Small intestine (tissue), 7 donors: ENCODE measurements around the gene DOC2A. TPM values are rescaled to one million over a fixed set of nuclear protein-coding genes. Genes with fewer than 3 reads are reported as not detected.
A peak's percentile ranks its signal among the peaks of the same experiment; 100 is the strongest.

Source experiments
- DNase-seq, 2 donors: peaks; one replicate each; pipeline versions ENCODE4 v3.0.0 to v3.0.0-alpha.2; 2013
- FAIRE-seq: peaks from 2 replicates; lab custom pipeline; 2012; peaks lifted over from hg19 to GRCh38; lab: Jason Lieb, UNC
- H3K27ac ChIP-seq, 3 donors: one replicate each; pipeline ENCODE4 v1.5.1; 2013; ENCODE audit warnings: low read length in 2 of 3, mild to moderate bottlenecking in 2 of 3, control low read depth in 1 of 3, inconsistent platforms in 1 of 3, low read depth in 1 of 3, moderate library complexity in 1 of 3
- H3K27me3 ChIP-seq, 3 donors: one replicate each; pipeline ENCODE4 v1.6.1; 2013; ENCODE audit warnings: low read length in 3 of 3, inconsistent platforms in 1 of 3; ENCODE audit not compliant: control insufficient read depth in 3 of 3, insufficient read depth in 3 of 3
- H3K36me3 ChIP-seq, 3 donors: one replicate each; pipeline ENCODE4 v1.6.1; 2013; ENCODE audit warnings: low read length in 3 of 3, inconsistent platforms in 1 of 3, low read depth in 1 of 3, mild to moderate bottlenecking in 1 of 3, moderate library complexity in 1 of 3; ENCODE audit not compliant: control insufficient read depth in 3 of 3, insufficient read depth in 2 of 3
- H3K4me1 ChIP-seq, 3 donors: one replicate each; pipeline ENCODE4 v1.6.1; 2013; ENCODE audit warnings: low read length in 2 of 3, inconsistent platforms in 1 of 3, low read depth in 1 of 3, mild to moderate bottlenecking in 1 of 3, moderate library complexity in 1 of 3; ENCODE audit not compliant: control insufficient read depth in 3 of 3, insufficient read depth in 2 of 3
- H3K4me3 ChIP-seq, 3 donors: one replicate each; pipeline ENCODE4 v1.5.1; 2013; ENCODE audit warnings: low read length in 3 of 3, control low read depth in 1 of 3, inconsistent platforms in 1 of 3, low read depth in 1 of 3, mild to moderate bottlenecking in 1 of 3, moderate library complexity in 1 of 3
- H3K9me3 ChIP-seq, 2 donors: one replicate each; pipeline ENCODE4 v1.6.1; 2013; ENCODE audit warnings: low read depth in 1 of 2, low read length in 1 of 2; ENCODE audit not compliant: control insufficient read depth in 2 of 2, insufficient read depth in 1 of 2
- WGBS, 3 donors: extraction: QIAGEN DNeasy Blood & Tissue Kit; methylation state at CpG; one replicate each; pipeline ENCODE4 v1.1.7; 2013; 5-methylcytosine and 5-hydroxymethylcytosine counted together
- polyA plus RNA-seq, 4 donors: library from polyadenylated mRNA; stranded (reverse) in 3 of 4; unstranded in 1 of 4; fragments of 200-250 nt in 3 of 4; fragments of 120-200 nt in 1 of 4; gene quantifications; one replicate each; pipeline versions ENCODE4 v1.2.1 to v1.2.3, GENCODE V29; 2013
- donor health status: healthy with polysubstance abuse.
- donor health status: control.
- donor health status: control.
- donor health status: Bipolar disorder and iron deficiency.
- donor health status: healthy.

Gene DOC2A
- polyA plus RNA-seq, 4 donors: 1.3 to 4.6 (median 1.6) TPM; not detected in 1

DNA sequence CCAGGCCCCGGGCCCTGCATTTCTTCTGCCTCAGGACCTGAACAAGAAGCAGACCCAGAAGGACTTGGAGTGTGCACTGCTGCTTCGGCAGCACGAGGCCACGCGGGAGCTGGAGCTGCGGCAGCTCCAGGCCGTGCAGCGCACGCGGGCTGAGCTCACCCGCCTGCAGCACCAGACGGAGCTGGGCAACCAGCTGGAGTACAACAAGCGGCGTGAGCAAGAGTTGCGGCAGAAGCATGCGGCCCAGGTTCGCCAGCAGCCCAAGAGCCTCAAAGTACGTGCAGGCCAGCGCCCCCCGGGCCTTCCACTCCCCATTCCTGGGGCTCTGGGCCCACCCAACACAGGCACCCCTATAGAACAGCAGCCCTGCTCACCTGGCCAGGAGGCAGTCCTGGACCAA, 24.6 kb downstream of the DOC2A start:
- no peak overlapping the region for H3K27ac ChIP-seq
- no peak for FAIRE-seq
- no peak overlapping the region for H3K4me3 ChIP-seq
- no peaks in the 10 kb centered on the region for H3K4me1 ChIP-seq
- no peak for DNase-seq
- WGBS, 3 donors: 93 to 96% (median 96%) methylated on average over 20 of the region's 20 CpGs
- H3K9me3 ChIP-seq: no peaks in the 10 kb centered on the region
- no peaks in the 10 kb centered on the region for H3K27me3 ChIP-seq
- H3K36me3 ChIP-seq: peaks cover 31 to 93% (median 51%) of the 10 kb centered on the region in 3 donors

DNA sequence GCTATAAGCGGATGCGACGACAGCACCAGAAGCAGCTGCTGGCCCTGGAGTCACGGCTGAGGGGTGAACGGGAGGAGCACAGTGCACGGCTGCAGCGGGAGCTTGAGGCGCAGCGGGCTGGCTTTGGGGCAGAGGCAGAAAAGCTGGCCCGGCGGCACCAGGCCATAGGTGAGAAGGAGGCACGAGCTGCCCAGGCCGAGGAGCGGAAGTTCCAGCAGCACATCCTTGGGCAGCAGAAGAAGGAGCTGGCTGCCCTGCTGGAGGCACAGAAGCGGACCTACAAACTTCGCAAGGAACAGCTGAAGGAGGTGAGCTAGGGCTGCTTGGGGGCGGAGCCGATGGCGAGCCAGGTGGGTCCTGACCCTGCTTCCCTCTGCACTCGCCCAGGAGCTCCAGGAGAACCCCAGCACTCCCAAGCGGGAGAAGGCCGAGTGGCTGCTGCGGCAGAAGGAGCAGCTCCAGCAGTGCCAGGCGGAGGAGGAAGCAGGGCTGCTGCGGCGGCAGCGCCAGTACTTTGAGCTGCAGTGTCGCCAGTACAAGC, 25.5 kb downstream of the DOC2A start:
- Histone ChIP-seq H3K9me3 (no peaks in the 10 kb centered on the region), H3K4me1 (no peaks in the 10 kb centered on the region), H3K27me3 (no peaks in the 10 kb centered on the region), H3K4me3 (no peak overlapping the region), H3K36me3 (peaks cover 30 to 86% (median 50%) of the 10 kb centered on the region in 3 donors), H3K27ac (no peak overlapping the region)
- WGBS, 3 donors: 94 to 98% (median 94%) methylated on average over 27 to 28 of the region's 28 CpGs
- FAIRE-seq (no peak), DNase-seq (no peak)

DNA sequence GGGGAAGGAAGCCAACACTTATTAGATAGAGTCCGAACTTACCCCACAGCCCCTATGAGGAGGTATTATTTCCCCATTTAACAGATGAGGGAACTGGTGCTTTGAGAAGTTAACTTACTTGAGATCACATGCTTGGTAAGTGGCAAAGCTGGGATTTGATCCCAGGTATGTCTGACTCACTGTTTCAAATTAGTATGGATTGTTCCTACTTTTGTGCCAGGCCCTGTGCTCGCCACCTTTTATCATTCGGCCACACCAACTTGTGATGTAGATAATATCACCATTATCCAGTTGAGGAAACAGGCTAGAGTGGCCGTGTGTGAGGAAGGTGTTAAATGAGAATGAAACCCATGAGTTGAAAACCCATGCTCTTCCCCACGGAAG, 26.1 kb downstream of the DOC2A start:
- FAIRE-seq: no peak
- Histone ChIP-seq H3K9me3 (no peaks in the 10 kb centered on the region), H3K27me3 (no peaks in the 10 kb centered on the region), H3K4me1 (no peaks in the 10 kb centered on the region), H3K4me3 (no peak overlapping the region), H3K36me3 (peaks cover 30 to 92% (median 52%) of the 10 kb centered on the region in 3 donors), H3K27ac (no peak overlapping the region)
- 89 to 94% (median 94%) methylated on average over 5 of the region's 5 CpGs for WGBS, 3 donors
- no peak for DNase-seq

DNA sequence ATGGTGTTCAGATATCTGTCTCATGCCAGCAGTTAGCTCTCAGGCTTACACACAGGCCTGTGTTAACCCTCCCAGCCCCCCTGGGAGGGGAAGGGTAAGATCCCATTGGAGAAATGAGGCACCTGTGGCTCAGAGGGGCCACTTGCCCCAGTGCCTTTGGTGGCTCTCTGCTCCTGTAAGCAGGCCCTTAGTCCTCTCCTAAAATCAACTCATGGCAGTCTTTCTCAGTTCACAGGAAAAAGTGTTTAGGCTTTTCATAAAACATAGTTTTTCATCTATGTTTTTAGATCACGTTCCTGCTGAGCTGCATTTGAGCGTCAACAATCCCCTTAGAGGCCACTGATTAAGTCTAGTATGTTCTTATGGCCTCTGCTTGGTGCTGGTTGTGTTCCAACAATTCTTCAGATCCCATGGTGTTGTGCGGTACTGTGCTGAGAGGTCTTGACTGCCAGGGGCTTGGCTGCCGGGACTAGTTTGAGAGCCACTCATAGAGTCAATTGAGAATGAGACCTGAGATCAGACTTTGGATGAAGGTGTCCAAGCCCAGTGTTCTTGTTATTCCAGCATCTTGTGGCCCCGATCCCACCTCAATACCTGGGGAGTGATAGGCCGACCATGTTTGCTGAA, 26.6 kb downstream of the DOC2A start:
- FAIRE-seq (no peak), DNase-seq (no peak)
- Histone ChIP-seq H3K4me3 (no peak overlapping the region), H3K27me3 (no peaks in the 10 kb centered on the region), H3K9me3 (no peaks in the 10 kb centered on the region), H3K36me3 (peaks cover 30 to 91% (median 56%) of the 10 kb centered on the region in 3 donors), H3K4me1 (no peaks in the 10 kb centered on the region), H3K27ac (no peak overlapping the region)
- 85 to 95% (median 90%) methylated on average over 6 of the region's 6 CpGs for WGBS, 3 donors

DNA sequence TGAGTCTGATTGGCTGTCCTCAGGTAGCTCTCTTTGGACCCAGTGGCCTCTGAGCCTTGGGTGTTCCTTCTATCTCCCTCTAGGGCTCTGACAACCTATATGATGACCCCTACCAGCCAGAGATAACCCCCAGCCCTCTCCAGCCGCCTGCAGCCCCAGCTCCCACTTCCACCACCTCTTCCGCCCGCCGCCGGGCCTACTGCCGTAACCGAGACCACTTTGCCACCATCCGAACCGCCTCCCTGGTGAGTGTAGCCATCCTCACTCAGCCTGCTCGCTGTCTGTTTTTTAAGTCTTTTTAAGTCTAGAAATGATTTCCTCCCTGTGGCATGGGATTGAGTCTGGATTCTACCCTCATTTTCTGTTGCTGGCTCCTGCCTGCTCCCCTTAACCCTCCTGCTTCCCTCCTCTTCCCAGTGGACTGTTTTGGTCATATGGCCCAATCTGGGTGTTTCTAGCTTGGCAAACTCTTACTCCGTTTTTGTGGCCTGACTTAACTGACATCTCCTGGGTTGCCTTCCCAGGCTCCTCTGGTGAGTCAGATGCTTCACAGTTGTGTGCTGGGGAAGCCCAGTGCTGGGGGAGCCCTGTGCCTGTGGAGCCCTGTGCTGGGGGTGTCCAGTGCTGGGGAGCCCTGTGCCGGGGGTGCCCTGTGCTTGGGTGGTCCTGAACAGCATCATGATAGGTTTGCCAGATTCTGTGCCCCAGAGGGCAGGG, 27.2 kb downstream of the DOC2A start:
- Histone ChIP-seq H3K4me3 (no peak overlapping the region), H3K27me3 (no peaks in the 10 kb centered on the region), H3K4me1 (no peaks in the 10 kb centered on the region), H3K9me3 (no peaks in the 10 kb centered on the region), H3K27ac (no peak overlapping the region), H3K36me3 (peaks cover 32 to 91% (median 54%) of the 10 kb centered on the region in 3 donors)
- WGBS, 3 donors: 92 to 95% (median 92%) methylated on average over 12 of the region's 12 CpGs
- FAIRE-seq (no peak), DNase-seq (no peak)

DNA sequence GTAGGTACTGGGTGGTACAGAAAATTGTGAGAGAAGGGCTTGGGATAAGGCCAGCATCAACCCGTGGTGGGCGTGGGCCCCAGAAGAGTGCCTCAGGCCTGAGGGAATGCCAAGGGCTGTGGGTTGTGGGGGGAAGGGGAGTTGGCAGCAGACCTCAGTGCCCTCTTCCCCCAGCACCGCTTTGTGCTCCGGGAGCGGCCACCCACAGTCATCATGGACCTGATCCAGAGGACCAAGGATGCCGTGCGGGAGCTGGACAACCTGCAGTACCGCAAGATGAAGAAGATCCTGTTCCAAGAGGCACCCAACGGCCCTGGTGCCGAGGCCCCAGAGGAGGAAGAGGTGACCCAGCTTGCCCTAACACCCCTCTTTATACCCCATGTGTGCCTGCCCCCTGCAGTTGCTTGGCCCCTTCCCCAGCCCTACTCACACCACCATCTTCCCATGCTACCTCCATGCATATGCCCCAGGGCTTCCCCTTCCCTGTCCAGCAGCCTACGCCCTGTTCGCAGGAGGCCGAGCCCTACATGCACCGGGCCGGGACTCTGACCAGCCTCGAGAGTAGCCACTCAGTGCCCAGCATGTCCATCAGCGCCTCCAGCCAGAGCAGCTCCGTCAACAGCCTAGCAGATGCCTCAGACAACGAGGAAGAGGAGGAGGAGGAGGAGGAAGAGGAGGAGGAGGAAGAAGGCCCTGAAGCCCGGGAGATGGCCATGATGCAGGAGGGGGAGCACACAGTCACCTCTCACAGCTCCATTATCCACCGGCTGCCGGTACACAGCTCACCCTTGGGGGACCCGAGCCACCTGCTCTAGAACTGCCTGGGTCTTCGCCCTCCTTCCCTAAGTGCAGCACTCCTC, 28.0 kb downstream of the DOC2A start:
- 91 to 94% (median 92%) methylated on average over 20 to 24 of the region's 24 CpGs for WGBS, 3 donors
- no peak for FAIRE-seq
- H3K27ac ChIP-seq: no peak overlapping the region
- DNase-seq: no peak
- H3K9me3 ChIP-seq: no peaks in the 10 kb centered on the region
- H3K27me3 ChIP-seq: no peaks in the 10 kb centered on the region
- no peaks in the 10 kb centered on the region for H3K4me1 ChIP-seq
- peaks cover 32 to 91% (median 54%) of the 10 kb centered on the region in 3 donors for H3K36me3 ChIP-seq
- no peak overlapping the region for H3K4me3 ChIP-seq

DNA sequence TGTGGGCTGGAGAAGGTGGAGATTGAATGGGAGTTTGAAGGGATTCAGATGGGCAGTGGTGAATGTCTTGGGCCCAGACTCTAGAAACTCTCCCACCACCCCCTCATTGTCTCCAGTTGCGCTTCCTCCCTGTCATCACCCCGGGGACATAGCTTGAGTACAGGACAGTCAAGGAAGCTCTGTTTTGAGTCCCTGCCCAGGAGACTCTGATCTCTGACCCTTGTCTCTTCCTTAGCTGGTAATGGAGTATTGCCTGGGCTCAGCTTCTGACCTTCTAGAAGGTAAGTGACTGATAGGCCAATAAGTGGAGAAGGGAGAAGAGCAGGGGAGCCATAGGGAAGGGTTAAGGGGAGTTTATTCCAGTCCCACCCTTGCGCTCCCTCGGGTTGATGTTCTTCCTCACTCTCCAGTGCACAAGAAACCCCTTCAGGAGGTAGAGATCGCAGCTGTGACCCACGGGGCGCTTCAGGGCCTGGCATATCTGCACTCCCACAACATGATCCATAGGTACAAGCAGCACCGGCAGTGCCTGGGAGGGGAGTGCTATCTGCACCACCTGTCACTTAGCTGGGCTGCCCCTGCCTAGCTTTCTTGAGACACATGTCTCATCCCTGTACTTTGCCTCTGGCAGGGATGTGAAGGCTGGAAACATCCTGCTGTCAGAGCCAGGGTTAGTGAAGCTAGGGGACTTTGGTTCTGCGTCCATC, 32.1 kb downstream of the DOC2A start:
- FAIRE-seq: no peak
- DNase-seq: peak in 1 of 2 donors; percentile 64
- WGBS, 3 donors: 89 to 92% (median 90%) methylated on average over 9 of the region's 9 CpGs

More for the DNA sequence above, 32.1 kb downstream of the DOC2A start:
- Histone ChIP-seq H3K4me1 (peaks cover 0 to 24% (median 12%) of the 10 kb centered on the region in 3 donors), H3K27ac (peak overlapping the region in 1 of 3 donors; percentile 8), H3K4me3 (no peak overlapping the region), H3K36me3 (peaks cover 21 to 60% (median 34%) of the 10 kb centered on the region in 3 donors), H3K27me3 (no peaks in the 10 kb centered on the region), H3K9me3 (no peaks in the 10 kb centered on the region)
